C4-2B (cell line): ENCODE results near the gene RHNO1.

Experiments
- CTCF ChIP-seq: fragments of 450-650 bp; conservative IDR thresholded peaks from 2 replicates; pipeline ENCODE4 v1.5.1; 2017; ENCODE audit warnings: mild to moderate bottlenecking
- ZFX ChIP-seq: fragments of 450-650 bp; IDR thresholded peaks from 2 replicates; pipeline ENCODE4 v1.6.1; 2017

- TF ChIP-seq CTCF (no peak), ZFX (no peak)
Observed at GRCh38 chr12:2930865-2931264, 53.8 kb downstream of the RHNO1 start.
